Measurements from ENCODE around the gene ZNF580. TPM values are rescaled to one million over a fixed set of nuclear protein-coding genes. Genes with fewer than 3 reads are reported as not detected.

Gene ZNF580
- polyA plus RNA-seq, 3 donors, result 55.8 to 60.5 (median 57.3) TPM

DNA sequence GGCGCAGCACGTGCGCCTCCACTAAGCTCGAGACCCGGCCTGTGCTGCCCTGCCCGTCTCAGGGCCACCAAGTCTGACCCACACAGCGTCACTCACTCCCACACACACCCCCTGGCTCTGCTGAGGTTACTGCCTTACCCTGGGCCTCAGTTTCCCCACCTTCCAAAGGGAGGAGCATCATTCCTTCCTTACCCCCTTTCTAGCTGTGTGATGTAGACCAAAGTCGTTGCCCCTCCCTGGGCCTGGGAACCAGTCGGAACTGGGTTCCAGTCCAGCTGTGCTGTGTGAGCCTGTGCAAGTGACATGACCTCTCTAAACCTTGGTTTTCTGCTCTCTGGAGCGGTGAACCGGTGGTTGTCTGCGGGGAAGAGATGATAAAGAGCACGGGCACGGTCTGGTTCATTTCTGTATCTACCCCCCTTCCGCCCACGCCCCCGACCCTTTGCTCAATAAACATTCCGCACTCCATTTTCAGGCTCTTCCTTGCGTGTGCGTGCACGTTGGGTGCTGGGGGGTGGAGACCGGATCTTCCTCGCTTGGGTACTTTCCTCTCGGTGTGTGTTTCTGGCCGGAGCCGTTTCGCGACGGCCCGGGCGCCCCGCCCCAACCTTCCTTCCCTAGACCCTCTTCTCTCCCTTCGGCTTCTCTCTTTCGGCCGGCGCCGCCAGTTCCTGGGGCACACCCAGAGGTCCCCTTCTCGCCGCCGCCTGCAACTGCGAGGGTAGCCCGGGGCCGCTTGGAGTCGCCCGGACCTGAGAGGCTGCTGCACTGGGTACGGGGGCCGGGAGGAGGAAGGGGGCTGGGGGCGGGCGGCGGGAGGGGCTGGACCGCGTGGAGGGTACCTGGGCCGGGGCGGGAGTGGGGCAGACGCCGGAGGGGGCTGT, 2.4 kb downstream of the ZNF580 start, which contains the start of gene ZNF581:
ZNF581 (plus strand) TSS at position 647 of the 884 bp plus-strand sequence. CDS start 923 bp downstream, outside the sequence.
- DNase-seq, result peak; percentile 71

DNA sequence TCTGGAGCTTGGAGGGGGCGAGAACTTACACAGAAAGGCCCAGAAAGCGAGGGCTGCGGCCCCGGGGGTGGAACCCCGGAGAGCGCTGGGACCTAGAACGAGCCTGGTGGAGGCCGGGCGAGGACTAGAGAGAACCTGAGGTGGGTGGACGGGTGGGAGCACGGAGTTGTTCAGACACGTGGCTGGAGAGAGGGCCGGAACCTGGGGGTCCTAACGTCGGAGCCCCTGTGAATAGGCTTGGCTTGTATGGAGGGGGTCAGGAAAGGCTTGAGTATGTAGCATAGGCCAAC, 3.0 kb downstream of the ZNF580 start:
- no peak for DNase-seq

DNA sequence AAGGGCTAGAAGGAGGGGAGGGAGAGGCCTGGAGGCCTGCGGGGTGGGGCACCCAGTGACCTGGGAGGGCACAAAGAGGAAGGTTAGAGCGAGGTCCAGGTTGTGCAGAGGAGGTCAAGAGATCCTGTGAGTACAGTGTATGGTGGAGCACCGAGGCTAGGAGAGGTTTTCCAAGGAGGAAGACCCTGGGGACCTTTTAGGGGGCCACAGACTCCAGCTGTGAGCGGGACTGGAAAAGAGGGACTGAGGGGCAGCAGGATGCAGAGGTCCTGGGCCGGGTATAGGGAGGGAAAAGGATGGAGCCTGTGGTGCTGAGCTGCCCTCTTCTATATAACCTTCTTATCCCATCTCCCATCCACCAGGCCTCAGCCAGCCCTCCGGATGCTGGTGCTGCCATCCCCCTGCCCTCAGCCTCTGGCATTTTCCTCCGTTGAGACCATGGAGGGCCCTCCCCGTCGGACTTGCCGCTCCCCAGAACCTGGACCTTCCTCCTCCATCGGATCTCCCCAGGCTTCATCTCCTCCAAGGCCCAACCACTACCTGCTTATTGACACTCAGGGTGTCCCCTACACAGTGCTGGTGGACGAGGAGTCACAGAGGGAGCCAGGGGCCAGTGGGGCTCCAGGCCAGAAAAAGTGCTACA, 3.5 kb downstream of the ZNF580 start:
- no peak for DNase-seq

DNA sequence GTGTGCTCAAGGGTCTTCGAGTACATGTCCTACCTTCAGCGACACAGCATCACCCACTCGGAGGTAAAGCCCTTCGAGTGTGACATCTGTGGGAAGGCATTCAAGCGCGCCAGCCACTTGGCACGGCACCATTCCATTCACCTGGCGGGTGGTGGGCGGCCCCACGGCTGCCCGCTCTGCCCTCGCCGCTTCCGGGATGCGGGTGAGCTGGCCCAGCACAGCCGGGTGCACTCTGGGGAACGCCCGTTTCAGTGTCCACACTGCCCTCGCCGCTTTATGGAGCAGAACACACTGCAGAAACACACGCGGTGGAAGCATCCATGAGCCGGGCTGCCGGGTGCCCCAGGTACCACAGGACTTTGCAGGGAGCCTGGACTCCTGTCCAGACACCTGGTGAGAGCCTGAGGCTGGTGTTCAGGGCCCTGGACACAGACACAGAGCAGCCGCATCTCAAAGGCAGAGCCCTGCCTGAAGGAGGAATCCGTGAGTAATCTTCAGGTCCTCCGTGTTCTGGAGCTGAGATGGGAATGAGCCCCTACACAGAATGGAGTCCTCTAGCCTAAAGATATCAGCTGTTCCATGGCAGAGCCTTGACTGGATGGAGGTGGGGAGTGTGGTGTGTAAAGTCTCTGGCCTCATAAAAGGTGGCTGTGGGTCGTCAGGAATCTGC, 4.2 kb downstream of the ZNF580 start:
- DNase-seq, result no peak

DNA sequence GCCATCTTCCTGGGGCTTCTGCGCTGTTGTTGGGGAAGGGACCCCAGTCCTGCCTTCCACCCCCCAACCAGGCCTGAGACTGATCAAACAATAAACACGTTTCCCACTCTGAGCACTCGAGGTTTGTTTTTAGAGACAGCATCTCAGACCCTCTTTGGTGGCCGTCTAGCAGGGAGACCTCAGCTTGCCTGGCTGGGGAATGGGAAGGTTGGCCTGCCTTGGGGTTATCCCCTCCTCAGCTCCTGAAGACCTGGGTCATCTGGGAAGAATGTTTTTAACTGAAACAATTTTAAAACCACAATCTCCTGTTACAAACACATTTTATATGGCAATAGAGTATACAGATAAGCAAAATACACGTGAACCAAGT, 4.7 kb downstream of the ZNF580 start:
- no peak for DNase-seq

DNA sequence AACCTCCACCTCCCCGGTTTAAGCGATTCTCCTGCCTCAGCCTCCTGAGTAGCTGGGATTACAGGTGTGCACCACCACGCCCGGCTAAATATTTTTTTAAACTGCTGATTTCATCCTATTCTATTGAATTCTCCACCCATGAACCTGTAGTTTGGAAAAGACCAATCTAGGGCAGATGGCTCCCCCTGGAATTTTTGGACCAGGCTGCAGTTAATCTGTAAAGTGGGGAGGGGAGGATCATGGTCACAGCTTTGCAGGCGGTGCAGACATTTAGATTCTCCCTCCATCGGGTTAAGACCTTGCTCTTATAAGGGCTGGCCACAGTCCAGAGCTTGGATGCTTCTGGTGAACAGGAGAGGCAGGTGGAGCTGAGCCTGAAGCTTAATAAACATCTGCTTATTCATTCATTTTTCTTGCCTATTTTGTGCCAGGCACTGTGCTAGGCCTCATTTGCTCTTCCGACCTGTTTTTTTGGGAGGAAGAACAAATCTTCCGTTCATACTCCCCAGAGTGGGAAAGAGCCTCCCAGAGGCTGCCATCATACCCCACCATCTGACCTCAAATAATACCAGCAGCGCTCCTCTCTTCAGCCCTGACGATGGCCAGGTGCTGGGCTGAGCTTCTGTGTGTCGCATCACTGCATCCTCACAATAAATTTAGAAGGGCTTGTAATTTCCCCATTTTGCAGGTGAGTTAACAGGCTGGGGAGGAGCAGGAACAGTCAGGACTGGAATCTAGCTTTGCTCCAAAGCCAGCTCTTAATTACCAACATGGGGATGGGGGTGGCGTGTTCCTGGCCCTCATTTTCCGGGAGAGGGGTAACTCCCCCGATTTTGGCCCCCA, 6.3 kb downstream of the ZNF580 start:
- no peak for DNase-seq

DNA sequence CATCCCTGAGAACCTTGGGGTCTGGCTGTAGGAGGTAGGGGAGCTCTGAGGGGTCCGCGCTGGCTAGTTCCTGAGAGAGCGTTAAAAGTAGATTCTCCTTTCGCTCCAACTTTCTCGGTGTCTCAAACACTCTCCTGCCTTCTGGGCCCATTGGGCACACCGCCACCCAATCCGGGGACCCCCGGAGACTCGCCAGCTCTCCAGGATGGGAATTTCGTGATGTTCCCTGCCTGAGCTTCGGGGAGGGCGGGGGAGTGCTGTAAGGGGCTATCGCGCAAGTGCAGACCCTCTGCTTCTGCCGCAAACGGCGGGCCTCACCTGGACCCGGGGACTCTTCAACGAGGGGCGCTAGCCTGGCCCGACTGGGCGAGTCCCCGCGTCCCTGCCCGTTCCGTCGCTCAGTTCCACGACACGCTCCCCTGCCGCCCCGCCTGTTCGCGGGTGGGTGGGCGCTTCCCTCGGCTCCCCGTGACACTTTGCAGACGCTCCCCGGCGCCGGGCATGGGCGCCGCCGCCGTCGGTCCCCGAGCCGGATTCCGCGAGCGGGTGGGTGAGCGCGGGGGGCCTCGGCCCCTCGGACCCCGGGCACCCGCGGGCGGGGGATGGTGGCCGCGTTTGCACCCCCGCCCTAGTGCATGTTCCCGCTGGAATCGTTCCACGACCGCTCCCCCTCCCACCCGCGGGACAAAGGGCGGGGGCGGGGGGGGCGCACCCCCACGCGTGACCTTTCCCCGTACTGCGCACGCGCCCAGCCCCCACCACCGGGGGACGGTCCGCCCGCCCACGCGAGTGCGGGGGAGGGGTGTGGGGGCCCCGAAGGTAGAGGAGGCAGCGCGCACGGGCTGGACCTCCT, 7.2 kb downstream of the ZNF580 start, which contains the start of gene CCDC106:
CCDC106 (plus strand) TSS at position 481 of the 853 bp plus-strand sequence. CDS start 835 bp downstream, outside the sequence.
- peak; percentile 77 for DNase-seq

DNA sequence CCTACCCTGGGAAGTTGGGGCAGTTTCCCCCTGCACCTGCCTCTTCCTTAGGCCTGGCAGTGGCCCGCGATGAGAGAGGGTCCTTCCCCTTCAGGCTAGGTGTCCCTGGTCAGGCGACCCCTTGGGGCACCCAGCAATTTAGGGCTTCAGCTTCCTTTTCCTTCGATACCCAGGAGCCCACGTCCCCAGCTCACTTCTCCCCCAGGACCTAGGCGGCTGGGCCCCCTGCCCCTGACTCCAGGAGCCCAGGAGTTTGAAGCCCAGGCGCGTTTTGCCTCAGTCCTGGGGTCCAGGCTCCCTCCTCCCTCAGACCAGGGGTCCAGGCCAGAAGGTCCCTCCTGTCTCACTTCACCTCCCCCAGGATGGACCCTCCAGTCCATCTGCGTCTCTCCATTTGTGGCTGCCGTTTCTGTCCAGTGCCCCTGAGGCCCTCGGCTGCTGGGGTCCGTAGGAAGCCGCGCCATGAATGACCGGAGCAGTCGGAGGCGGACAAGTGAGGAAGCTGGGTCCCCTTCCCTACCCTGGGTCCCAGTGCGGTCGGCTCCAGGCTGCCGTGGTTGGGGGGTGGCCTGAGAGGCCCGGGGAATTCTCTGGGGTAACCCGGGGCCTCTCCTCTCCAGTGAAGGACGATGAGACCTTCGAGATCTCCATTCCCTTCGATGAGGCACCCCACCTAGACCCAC, 7.9 kb downstream of the ZNF580 start:
- DNase-seq, result no peak

DNA sequence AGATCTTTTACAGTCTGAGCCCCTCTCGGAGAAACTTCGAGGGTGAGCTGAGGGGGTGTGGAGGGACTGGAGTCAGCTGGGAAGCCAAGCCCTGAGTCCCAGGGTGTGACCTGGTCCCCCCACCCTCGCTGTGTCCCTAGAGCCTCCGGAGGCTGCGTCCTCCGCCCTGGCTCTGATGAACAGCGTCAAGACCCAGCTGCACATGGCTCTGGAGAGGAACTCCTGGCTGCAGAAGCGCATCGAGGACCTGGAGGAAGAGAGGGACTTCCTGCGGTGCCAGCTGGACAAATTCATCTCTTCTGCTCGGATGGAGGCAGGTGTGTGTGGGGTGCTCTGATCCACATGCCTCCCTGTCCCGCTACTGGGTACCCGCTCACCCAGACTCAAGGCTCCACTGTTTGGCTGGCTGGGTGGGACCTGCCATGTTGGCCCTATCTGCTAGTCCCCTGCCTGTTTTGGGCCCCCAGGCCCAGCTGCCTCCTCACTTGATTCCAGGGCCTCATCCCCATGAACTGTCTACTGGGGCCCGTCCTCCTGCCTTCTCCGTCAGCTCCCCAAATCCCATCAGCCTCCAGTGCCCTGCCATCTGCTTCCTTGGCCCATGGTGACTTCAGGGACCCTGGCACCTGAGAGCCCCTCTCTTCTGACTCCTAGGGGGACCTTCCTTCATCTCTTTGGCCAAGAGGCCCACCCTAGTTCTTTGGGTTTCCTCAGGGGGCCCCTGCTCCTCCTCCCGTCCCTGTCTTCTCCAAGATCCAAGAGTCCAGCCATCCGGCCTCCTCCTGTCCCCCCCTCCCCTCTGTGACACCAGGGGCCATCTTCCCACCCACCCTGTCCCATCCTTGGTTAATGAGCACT, 8.7 kb downstream of the ZNF580 start:
- DNase-seq, result no peak

DNA sequence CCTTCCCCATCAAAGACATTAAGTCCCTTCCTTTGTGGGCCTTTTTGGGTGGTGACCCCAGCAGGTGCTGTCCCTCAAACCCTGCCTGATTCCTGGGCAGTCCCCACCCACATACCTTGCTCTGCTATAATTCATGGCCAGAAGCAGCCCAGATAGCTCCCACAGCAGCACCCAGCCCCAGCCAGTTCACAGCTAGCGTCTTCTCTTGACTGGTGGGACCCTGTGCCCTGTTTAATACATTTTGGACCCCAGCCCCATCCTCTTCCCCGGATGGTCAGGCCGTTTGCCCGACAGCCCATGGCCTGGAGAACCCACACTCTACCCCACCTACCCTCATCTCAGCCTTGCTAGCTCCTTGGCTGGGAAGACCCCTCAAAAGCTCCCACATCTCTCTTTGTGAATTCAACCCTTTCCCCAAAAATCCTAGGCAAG, 9.3 kb downstream of the ZNF580 start:
- DNase-seq, result no peak

DNA sequence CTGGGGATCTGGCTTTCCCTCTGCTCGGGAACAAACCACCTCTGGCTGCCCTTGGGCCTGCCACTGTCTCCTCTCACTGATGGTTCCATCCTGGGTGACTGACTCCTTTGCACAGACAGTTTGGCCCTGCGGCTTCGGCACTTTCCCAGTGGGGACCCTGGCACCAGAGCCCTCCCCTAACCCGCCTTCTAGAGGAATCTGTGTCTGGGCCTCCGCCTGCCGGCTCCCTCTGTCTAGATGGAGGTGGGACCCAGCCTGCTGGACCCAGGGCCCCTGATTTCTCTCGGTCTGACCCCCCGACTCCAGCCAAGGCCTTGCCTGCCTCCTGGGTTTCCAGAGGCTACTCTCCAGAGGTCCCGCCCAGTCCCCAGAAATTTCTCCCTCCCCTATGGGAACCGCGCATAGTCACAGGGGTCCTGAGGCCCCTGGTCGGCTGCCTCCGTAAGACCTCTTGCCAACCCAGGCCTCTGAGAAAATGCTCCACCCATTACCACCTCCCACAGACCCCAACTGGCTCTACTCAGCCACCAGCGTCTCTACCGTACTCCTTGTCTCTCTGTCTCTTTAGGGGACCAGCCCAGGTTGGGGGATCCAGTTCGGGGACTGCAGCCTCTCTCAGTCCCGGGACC, 9.9 kb downstream of the ZNF580 start:
- DNase-seq, result no peak

DNA sequence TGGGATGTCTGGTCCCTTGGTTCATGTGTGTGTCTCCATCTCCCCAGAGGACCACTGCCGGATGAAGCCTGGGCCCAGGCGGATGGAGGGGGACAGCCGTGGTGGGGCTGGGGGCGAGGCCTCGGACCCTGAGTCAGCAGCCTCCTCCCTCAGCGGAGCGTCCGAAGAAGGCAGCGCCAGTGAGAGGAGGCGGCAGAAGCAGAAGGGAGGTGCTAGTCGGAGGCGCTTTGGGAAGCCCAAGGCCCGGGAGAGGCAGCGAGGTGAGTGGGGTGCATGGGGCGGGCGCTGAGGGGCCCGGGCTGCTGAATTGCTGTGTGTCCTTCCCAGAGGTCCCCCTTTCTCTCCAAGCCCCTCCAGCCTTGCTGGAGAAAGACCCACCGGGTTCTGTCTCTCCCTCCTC, 10.4 kb downstream of the ZNF580 start:
- DNase-seq, result no peak

DNA sequence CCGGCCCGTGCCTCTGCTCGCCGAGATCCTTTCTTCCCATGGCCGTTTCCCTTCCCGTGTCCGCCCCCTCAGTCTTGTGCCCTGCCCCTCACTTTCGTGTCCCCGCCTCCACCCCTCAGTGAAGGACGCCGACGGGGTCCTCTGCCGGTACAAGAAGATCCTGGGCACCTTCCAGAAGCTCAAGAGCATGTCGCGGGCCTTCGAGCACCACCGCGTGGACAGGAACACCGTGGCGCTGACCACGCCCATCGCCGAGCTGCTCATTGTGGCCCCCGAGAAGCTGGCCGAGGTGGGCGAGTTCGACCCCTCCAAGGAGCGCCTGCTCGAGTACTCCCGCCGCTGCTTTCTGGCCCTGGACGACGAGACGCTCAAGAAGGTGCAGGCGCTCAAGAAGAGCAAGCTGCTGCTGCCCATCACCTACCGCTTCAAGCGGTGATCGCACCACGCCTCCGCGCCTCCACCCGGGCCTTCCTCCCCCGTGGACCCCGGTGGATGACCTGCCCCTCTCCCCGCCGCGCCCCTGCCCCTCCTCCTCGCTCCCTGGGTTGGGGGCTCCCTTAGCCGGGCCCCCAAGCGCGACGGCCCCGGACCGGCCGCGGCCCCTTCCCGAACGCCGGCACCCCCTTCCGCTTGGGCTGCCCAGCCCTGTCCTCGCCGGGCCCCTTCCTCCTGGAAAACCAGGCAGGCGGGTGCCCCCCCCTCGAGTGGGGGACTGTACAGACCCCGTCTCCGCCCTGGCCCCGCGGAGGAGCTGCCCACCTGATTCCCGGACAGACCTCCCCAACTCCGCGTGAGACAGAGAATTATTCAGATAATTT, 11.7 kb downstream of the ZNF580 start:
- no peak for DNase-seq

DNA sequence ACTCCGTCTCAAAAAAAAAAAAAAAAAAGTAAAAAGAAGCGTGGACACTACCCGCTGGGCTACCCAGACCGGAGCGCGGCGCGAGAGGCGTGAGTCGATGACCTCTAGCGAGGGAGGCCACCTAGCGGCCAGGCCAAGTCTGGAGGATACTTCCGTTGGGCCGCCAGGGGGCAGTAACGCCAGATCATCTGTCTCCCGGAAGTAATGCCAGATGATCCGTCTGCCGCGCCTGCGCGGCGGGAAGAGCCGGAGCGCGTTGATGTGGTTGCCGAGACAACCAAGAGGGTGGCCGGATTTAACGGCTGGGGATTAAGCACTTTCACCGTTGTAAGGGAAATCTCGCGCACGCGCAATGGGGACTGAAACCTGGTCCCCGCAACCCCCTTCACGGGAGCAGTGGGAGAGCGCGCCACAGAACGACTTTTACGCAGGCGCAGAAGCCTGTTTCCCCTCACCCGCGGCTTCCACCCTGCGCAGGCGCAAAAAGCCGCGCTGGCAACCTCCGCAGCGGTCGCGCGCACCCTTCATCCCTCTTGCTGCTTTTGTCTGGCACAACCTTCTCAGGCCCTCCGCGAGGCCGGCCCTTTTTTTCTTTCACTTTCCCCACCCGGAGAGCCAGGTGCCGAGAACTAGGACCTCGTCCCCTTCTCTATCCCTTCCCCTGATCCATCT, 13.0 kb downstream of the ZNF580 start:
- peak; percentile 99 for DNase-seq

DNA sequence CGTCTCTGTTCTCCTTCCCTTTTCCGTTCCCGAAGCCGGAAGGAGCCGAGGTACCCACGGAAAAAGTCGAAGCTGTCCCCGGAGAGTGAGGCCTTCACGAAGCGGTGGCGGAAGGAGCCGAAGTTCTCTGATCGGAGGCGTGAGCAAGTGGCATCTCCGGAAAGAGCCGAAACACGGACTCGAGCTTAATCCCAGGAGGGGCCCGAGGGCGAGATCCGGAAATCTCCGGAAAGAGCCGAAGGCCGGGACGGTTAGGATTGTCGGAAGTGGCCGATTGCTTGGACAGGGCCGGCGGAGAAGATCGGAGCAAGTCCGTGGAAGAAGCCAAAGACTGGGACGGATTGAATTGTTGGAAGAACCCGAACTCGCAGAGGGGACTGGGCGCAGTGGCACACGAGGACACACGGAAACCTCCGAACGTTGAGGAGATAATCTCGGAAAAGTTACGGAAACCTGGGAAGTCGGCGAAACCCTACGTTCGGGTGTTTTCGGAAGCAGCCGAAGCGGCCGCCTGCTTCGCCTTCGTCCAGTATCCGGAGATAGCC, 13.6 kb downstream of the ZNF580 start:
- peak; percentile 100 for DNase-seq

DNA sequence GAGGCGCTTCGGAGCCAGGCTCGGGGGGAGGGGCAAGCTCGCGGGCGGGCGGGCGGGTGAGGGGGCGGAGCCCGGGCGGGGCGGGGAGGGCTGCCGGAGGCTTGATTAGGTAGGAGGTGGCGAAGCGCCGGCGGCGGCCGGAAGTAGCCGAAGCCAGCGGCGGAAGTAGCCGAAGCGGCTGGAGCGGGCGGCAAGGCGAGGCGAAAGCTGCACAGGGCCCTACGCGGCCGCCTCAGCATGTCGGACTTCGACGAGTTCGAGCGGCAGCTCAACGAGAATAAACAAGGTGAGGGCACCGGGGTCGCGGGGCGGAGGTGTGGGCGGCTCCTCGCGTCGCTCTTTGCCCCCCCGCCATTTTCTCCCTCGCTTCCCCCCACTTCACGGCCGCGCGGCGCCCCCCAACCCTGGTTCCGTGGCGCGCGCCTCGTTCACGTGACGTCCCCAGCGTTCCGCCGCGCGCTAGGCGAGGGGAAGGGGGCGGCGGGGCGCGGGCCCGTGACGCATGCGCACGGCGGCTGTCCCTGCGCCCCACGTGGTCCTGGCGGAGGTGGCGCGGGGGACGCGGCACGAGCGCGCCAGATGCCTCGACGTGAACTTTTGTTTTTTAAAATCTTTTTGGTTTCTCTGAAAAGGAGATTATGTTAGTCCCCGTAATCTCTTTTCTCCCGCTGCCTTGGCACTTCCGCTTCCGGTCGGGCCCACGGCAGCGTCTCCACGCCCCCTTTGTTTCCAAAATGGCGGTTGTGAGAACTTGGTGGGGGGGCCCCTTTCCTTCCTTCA, 14.3 kb downstream of the ZNF580 start, which contains the start of gene U2AF2:
U2AF2 (plus strand) TSS at position 168 of the 780 bp plus-strand sequence; CDS start at position 238, 70 bp downstream.
- peak; percentile 92 for DNase-seq

Data from renal pelvis (tissue), 4 donors.